Ovary (tissue), 3 donors: ENCODE measurements around the gene SLC9B2.

Experiments used
- CTCF ChIP-seq, 3 donors: fragments of 450-650 bp in 2 of 3; fragments of 200-600 bp in 1 of 3; IDR thresholded peaks; one replicate each; pipeline versions ENCODE4 v1.5.1 to v1.8.0; 2016 to 2022; ENCODE audit warnings: antibody characterized with exemption in 3 of 3, mild to moderate bottlenecking in 1 of 3
- EP300 ChIP-seq: sonication (generic); formaldehyde crosslinking; IDR thresholded peaks from one replicate; pipeline ENCODE4 v1.6.1; 2017; ENCODE audit warnings: antibody characterized with exemption
- POLR2A ChIP-seq: fragments of 450-650 bp; IDR thresholded peaks from one replicate; pipeline ENCODE4 v1.6.1; 2017; ENCODE audit warnings: antibody characterized with exemption, mild to moderate bottlenecking, moderate library complexity
- donor health status: DM: no; HTN: no; CAD: no.

- TF ChIP-seq CTCF (IDR thresholded peaks at IDR 0.05): no peak
- TF ChIP-seq POLR2A: no peak
- no peak for TF ChIP-seq EP300
Measured at GRCh38 chr4:103026868-103027267, 49.7 kb downstream of the SLC9B2 start.
